Naive thymus-derived CD4-positive, alpha-beta T cell (primary cell): ENCODE measurements around the gene CDH23. TPM values are rescaled to one million over a fixed set of nuclear protein-coding genes. Genes with fewer than 3 reads are reported as not detected.

Experiments used
- ATAC-seq: fragments of 150-1000 bp; cut with Tn5 transposase; 2 replicates; pipeline ENCODE4 v1.10.0; 2021; ENCODE audit warnings: mild to moderate bottlenecking, moderate library complexity
- CTCF ChIA-PET: fragments of 350-600 bp; sonication (Branson Sonifier 250); formaldehyde crosslinking; loops from one replicate; lab custom pipeline; 2021; ENCODE audit warnings: antibody characterized with exemption; lab: Charles Lee
- POLR2A ChIA-PET: fragments of 350-600 bp; sonication (Branson Sonifier 250); formaldehyde crosslinking; loops from one replicate; lab custom pipeline; 2021; ENCODE audit warnings: antibody characterized with exemption, inconsistent platforms; lab: Charles Lee
- DNase-seq, 9 donors: peaks; one replicate each; pipeline versions ENCODE4 v3.0.0 to v3.0.0-alpha.2; 2020 to 2022; ENCODE audit warnings: mixed read lengths in 1 of 9
- H3K27ac ChIP-seq: one replicate; pipeline ENCODE4 v1.7.0; 2013; ENCODE audit warnings: mild to moderate bottlenecking, low read depth, low read length, moderate library complexity
- H3K27me3 ChIP-seq, 2 donors: one replicate each; pipeline ENCODE4 v1.7.0; 2013; ENCODE audit warnings: low read length in 2 of 2, mild to moderate bottlenecking in 2 of 2, moderate library complexity in 2 of 2; ENCODE audit not compliant: control insufficient read depth in 2 of 2, insufficient read depth in 2 of 2
- H3K36me3 ChIP-seq, 3 experiments: 1 replicate in 2 of 3; 2 replicates in 1 of 3; pipeline ENCODE4 v1.7.0; 2013; ENCODE audit warnings: low read length in 3 of 3, mild to moderate bottlenecking in 3 of 3, moderate library complexity in 1 of 3; ENCODE audit not compliant: insufficient read depth in 3 of 3, control insufficient read depth in 2 of 3
- H3K4me1 ChIP-seq, 2 donors: one replicate each; pipeline ENCODE4 v1.7.0; 2013; ENCODE audit warnings: low read length in 2 of 2, mild to moderate bottlenecking in 2 of 2, moderate library complexity in 1 of 2; ENCODE audit not compliant: control insufficient read depth in 2 of 2, insufficient read depth in 2 of 2
- H3K4me3 ChIP-seq: 2 replicates; pipeline ENCODE4 v1.7.0; 2013; ENCODE audit warnings: mild to moderate bottlenecking, low read length
- H3K9me3 ChIP-seq, 3 experiments: 1 replicate in 2 of 3; 2 replicates in 1 of 3; pipeline ENCODE4 v1.7.0; 2013; ENCODE audit warnings: low read length in 3 of 3; ENCODE audit not compliant: control insufficient read depth in 2 of 3
- H3K27ac Mint-ChIP-seq, 9 donors: one replicate each; pipeline ENCODE4 v1.8.0; 2020 to 2022; ENCODE audit warnings: mixed read lengths in 9 of 9, mild to moderate bottlenecking in 8 of 9, moderate library complexity in 5 of 9, inconsistent platforms in 2 of 9
- H3K27me3 Mint-ChIP-seq, 5 donors: one replicate each; pipeline ENCODE4 v1.8.0; 2021 to 2022; ENCODE audit warnings: mixed read lengths in 5 of 5, mild to moderate bottlenecking in 1 of 5
- H3K36me3 Mint-ChIP-seq, 5 donors: one replicate each; pipeline ENCODE4 v1.8.0; 2020 to 2022; ENCODE audit warnings: mixed read lengths in 5 of 5, mild to moderate bottlenecking in 3 of 5, inconsistent platforms in 1 of 5
- H3K4me1 Mint-ChIP-seq, 7 donors: one replicate each; pipeline ENCODE4 v1.8.0; 2020 to 2022; ENCODE audit warnings: mixed read lengths in 7 of 7, mild to moderate bottlenecking in 3 of 7, inconsistent platforms in 1 of 7
- H3K4me3 Mint-ChIP-seq, 10 donors: one replicate each; pipeline ENCODE4 v1.8.0; 2020 to 2022; ENCODE audit warnings: mild to moderate bottlenecking in 10 of 10, mixed read lengths in 10 of 10, moderate library complexity in 6 of 10, inconsistent platforms in 2 of 10
- H3K9me3 Mint-ChIP-seq, 11 donors: one replicate each; pipeline ENCODE4 v1.8.0; 2020 to 2022; ENCODE audit warnings: mixed read lengths in 11 of 11, mild to moderate bottlenecking in 4 of 11, inconsistent platforms in 1 of 11, moderate library complexity in 1 of 11
- intact Hi-C, 2 donors: fragments of 100-400 bp; cut with micrococcal nuclease; formaldehyde crosslinking; loops; one replicate each; pipeline ENCODE4 v1.15.1; 2023
- polyA plus RNA-seq, 2 donors: library from polyadenylated mRNA; unstranded; fragments of 300-500 nt; fragmentation: Illumina TruSeq; gene quantifications; one replicate each; pipeline ENCODE4 v1.2.3, GENCODE V29; 2021
- total RNA-seq, 6 experiments: library from RNA in 5 of 6; stranded (reverse) in 5 of 6; gene quantifications; 1 replicate in 5 of 6; 2 replicates in 1 of 6; pipeline ENCODE4 v1.2.3 and lab custom pipeline; 2021 to 2026

CDH23 gene
- total and polyA plus RNA-seq, 7 experiments from 2014 or later, result 1.1 to 18.3 (median 7.9) TPM

DNA sequence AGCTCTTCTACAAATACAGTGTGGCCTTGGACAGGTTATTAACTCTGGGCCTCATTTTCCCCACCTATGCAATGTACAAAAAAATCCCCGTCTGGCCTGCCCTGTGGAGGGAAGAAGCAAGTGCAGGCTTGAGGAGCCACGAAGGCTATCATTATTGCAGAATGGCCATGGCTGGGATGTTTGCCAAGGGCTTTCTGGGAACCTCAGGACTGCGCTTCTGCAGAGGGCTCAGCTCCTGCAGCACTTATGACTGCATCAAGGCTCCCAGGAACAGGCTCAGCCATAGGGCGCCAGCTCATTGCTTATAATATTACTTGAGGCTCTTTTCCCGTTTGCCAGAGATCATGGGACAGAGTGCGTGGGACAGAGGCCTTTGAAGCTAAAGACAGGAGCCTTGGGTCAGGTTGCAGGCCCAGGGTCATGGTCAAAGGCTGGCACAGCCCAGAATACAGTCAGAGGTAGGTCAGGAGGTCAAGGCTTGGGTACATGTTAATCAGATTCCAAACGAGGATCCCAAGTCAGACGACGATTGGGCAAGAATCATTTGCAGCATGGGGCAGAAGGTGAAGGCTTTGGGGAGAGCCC, 343.4 kb downstream of the CDH23 start:
- no peak for ATAC-seq
- Histone ChIP-seq H3K27me3 (no peaks in the 10 kb centered on the region), H3K4me3 (peak overlapping the region; percentile 55), H3K27ac (peak overlapping the region; percentile 74), H3K4me1 (peaks cover 85 to 97% of the 10 kb centered on the region in 2 donors), H3K36me3 (no peaks in the 10 kb centered on the region), H3K9me3 (no peaks in the 10 kb centered on the region)
- ChIA-PET POLR2A (interaction anchor here (2.6 to 26.0 kb wide), 3 partner anchors 8 to 26 kb away, joined by 13 to 863 read pairs (median 521); partner anchors contain the start of genes C10orf105 and VSIR), CTCF (interaction anchor here (0.9 to 1.4 kb wide), 2 partner anchors 8 to 29 kb away, joined by 3 to 4 read pairs; no protein-coding TSS in a partner anchor)
- DNase-seq, result no peak
- intact Hi-C loops, result loop anchor here (2.0 to 10.0 kb wide), 2 partner anchors 13 to 555 kb away; no protein-coding TSS in a partner anchor
- Mint-ChIP-seq H3K27ac (peak overlapping the region; percentile 81 to 99 (median 96)), H3K27me3 (no peaks in the 10 kb centered on the region), H3K9me3 (peaks cover 0 to 2% (median 0%) of the 10 kb centered on the region in 11 donors), H3K4me3 (peak overlapping the region; percentile 12 to 90 (median 72)), H3K36me3 (peaks cover 0 to 19% (median 0%) of the 10 kb centered on the region in 5 donors), H3K4me1 (peaks cover 73 to 100% (median 96%) of the 10 kb centered on the region in 7 donors)

DNA sequence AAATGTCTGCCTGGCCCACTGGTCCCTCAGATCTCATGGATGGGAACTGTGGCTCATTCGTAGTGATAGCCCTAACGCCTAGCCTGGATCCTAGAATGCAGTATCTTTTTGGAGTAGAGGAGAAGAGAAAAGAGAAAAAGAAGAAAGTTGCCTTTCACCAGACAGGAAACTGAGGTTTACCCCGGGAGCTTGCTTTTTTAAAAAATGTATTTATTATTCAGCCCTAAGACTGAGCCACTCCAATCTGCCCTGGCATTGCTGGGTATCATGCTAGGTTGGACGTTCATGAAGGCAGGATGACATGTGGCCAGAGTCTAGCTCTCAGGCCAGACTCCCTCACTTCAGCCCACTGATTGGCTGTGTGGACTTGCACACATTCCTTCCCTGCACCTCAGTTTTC, 344.3 kb downstream of the CDH23 start:
- Mint-ChIP-seq H3K27me3 (no peaks in the 10 kb centered on the region), H3K36me3 (peaks cover 0 to 23% (median 0%) of the 10 kb centered on the region in 5 donors), H3K4me1 (peaks cover 80 to 100% (median 98%) of the 10 kb centered on the region in 7 donors), H3K9me3 (peaks cover 0 to 2% (median 0%) of the 10 kb centered on the region in 11 donors), H3K4me3 (peak overlapping the region; percentile 69 to 90 (median 82)), H3K27ac (peak overlapping the region; percentile 81 to 99 (median 97))
- intact Hi-C loops, result loop anchor here (2.0 to 10.0 kb wide), 2 partner anchors 14 to 554 kb away; no protein-coding TSS in a partner anchor
- peak overlapping the region; percentile 55 for H3K4me3 ChIP-seq
- H3K27ac ChIP-seq, result peak overlapping the region; percentile 74
- H3K9me3 ChIP-seq, result no peaks in the 10 kb centered on the region
- ChIA-PET CTCF (interaction anchor here (0.8 to 3.5 kb wide), 5 partner anchors 14 to 44 kb away, joined by 3 to 13 read pairs (median 3); no protein-coding TSS in a partner anchor), POLR2A (interaction anchor here (1.3 to 26.0 kb wide), 7 partner anchors 7 to 49 kb away, joined by 3 to 863 read pairs (median 13); partner anchors contain the start of genes C10orf105 and VSIR)
- DNase-seq, result peak in 1 of 9 donors; percentile 35
- peaks cover 85 to 97% of the 10 kb centered on the region in 2 donors for H3K4me1 ChIP-seq
- H3K27me3 ChIP-seq, result no peaks in the 10 kb centered on the region
- no peaks in the 10 kb centered on the region for H3K36me3 ChIP-seq
- ATAC-seq, result no peak

DNA sequence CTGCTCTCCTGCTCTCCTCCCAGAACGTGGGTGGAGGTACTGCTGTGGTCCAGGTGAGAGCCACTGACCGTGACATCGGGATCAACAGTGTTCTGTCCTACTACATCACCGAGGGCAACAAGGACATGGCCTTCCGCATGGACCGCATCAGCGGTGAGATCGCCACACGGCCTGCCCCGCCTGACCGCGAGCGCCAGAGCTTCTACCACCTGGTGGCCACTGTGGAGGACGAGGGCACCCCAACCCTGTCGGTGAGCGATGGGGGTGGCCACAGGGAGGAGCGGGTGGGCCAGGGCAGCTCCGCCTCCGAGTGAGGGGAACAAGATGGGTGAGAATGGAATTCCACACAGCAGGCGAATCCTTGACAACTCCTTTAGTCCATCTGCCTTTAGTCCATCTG, 345.0 kb downstream of the CDH23 start:
- ChIA-PET POLR2A (interaction anchor here (1.0 to 26.0 kb wide), 7 partner anchors 9 to 49 kb away, joined by 3 to 863 read pairs (median 7); partner anchors contain the start of genes C10orf105 and VSIR), CTCF (interaction anchor here (1.0 to 3.5 kb wide), 6 partner anchors 9 to 45 kb away, joined by 3 to 13 read pairs (median 5); no protein-coding TSS in a partner anchor)
- intact Hi-C loops, result loop anchor here (2.0 to 10.0 kb wide), 2 partner anchors 15 to 553 kb away; no protein-coding TSS in a partner anchor
- Histone ChIP-seq H3K27ac (peak overlapping the region; percentile 74), H3K4me3 (peak overlapping the region; percentile 55), H3K36me3 (no peaks in the 10 kb centered on the region), H3K4me1 (peaks cover 85 to 97% of the 10 kb centered on the region in 2 donors), H3K9me3 (no peaks in the 10 kb centered on the region), H3K27me3 (no peaks in the 10 kb centered on the region)
- Mint-ChIP-seq H3K4me3 (peak overlapping the region; percentile 69 to 90 (median 82)), H3K36me3 (peaks cover 0 to 25% (median 0%) of the 10 kb centered on the region in 5 donors), H3K27ac (peak overlapping the region; percentile 81 to 99 (median 98)), H3K4me1 (peaks cover 79 to 100% (median 98%) of the 10 kb centered on the region in 7 donors), H3K9me3 (peaks cover 0 to 2% (median 0%) of the 10 kb centered on the region in 11 donors), H3K27me3 (no peaks in the 10 kb centered on the region)
- no peak for DNase-seq
- ATAC-seq, result no peak

DNA sequence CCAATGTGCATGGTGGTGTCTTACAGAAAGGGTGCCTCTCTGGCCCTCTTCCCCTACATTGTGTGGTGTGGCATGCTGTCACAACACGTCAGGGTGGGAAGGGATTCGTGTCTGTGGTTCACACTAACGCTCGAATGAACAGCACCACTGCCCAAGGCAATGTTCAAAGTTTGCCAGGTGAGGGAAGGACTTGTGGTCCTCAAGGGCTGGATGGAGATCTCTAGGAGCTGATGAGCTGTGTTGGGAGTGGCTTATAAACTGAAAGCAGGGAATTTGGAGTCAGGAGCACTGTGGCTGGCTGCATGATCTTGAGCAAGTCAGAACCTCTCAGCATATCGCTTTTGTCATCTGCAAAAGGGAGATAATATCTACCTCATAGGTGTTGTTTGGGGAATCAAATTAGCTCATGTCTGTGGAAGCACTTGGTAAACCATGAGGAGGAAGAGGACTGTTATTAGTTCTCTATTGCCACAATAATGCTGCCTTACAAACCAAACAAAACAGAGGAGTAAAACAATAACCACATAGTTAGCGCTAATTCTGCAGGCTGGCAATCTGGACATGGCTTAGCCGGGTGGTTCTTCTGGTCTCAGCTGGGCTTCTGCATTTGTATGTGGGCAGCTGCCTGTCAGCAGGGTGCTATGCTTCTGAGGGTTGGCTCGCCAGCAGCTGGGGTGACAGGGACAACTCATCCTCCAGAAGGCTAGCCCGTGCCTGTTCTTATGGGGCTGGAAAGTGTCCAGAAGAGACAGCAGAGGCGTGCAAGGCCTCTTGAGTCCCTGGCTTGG, 345.8 kb downstream of the CDH23 start:
- peak overlapping the region; percentile 55 for H3K4me3 ChIP-seq

DNA sequence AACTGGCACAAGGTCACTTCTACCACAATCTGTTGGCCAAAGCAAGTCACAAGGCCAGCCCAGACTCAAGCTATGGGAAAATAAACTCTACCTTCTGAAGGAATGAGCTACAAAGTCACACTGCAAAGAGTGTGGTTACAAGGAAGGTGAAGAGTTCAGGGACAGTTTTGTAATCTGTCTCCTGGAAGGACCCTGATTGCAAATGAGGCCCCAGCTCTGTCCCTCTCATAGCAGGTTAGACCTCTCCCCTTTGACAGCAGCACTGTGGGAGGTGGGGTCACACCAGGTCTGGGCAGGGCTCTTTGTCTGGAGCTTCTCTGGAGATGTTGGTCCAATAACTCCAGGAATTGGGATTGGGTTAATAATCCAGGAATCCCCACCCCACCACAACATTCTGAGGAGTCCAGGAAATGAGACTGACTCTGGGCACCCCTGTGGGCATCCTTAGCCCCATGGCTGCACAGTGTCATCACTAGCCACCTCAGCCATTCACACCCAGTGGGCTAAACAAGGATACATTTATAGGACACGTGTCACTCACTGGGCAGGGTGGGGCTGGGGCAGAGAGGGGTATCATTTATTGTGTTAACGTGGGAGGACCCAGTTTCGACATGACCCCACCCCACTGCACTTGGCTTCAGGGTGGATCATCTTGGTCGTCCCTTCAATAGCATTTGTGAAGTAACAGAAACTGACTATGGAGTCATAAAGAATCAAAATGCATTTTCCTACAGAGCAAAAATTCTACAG, 346.5 kb downstream of the CDH23 start:
- H3K36me3 ChIP-seq, result no peaks in the 10 kb centered on the region
- Mint-ChIP-seq H3K27me3 (no peaks in the 10 kb centered on the region), H3K4me3 (peak overlapping the region; percentile 50 to 90 (median 78)), H3K4me1 (peaks cover 79 to 100% (median 97%) of the 10 kb centered on the region in 7 donors), H3K36me3 (peaks cover 0 to 35% (median 0%) of the 10 kb centered on the region in 5 donors), H3K27ac (peak overlapping the region; percentile 81 to 99 (median 98)), H3K9me3 (peaks cover 0 to 2% (median 0%) of the 10 kb centered on the region in 11 donors)
- peak overlapping the region; percentile 55 for H3K4me3 ChIP-seq
- ChIA-PET CTCF (interaction anchor here (0.8 to 3.5 kb wide), 10 partner anchors 8 to 46 kb away, joined by 3 to 13 read pairs (median 4); no protein-coding TSS in a partner anchor), POLR2A (interaction anchor here (1.2 to 26.0 kb wide), 6 partner anchors 8 to 49 kb away, joined by 3 to 863 read pairs (median 12); partner anchors contain the start of genes C10orf105 and VSIR)
- no peak for DNase-seq
- H3K9me3 ChIP-seq, result no peaks in the 10 kb centered on the region
- peaks cover 87 to 97% of the 10 kb centered on the region in 2 donors for H3K4me1 ChIP-seq
- intact Hi-C loops, result loop anchor here in 1 of 2 donors (10.0 kb wide), 1 partner anchor 552 kb away; no protein-coding TSS in a partner anchor
- peak overlapping the region; percentile 74 for H3K27ac ChIP-seq
- no peaks in the 10 kb centered on the region for H3K27me3 ChIP-seq
- no peak for ATAC-seq

More for the DNA sequence above, 345.8 kb downstream of the CDH23 start:
- Mint-ChIP-seq H3K27ac (peak overlapping the region; percentile 81 to 99 (median 98)), H3K4me3 (peak overlapping the region; percentile 50 to 90 (median 78)), H3K27me3 (no peaks in the 10 kb centered on the region), H3K4me1 (peaks cover 80 to 100% (median 98%) of the 10 kb centered on the region in 7 donors), H3K36me3 (peaks cover 0 to 32% (median 0%) of the 10 kb centered on the region in 5 donors), H3K9me3 (peaks cover 0 to 2% (median 0%) of the 10 kb centered on the region in 11 donors)
- no peaks in the 10 kb centered on the region for H3K36me3 ChIP-seq
- H3K4me1 ChIP-seq, result peaks cover 85 to 97% of the 10 kb centered on the region in 2 donors
- ChIA-PET CTCF (interaction anchor here (0.8 to 3.5 kb wide), 9 partner anchors 10 to 46 kb away, joined by 3 to 13 read pairs (median 4); no protein-coding TSS in a partner anchor), POLR2A (interaction anchor here (1.0 to 26.0 kb wide), 7 partner anchors 8 to 48 kb away, joined by 3 to 863 read pairs (median 7); partner anchors contain the start of genes C10orf105 and VSIR)
- DNase-seq (no peak), ATAC-seq (peak; percentile 55)
- intact Hi-C loops, result loop anchor here in 1 of 2 donors (10.0 kb wide), 1 partner anchor 552 kb away; no protein-coding TSS in a partner anchor
- H3K27me3 ChIP-seq, result no peaks in the 10 kb centered on the region
- H3K9me3 ChIP-seq, result no peaks in the 10 kb centered on the region
- H3K27ac ChIP-seq, result peak overlapping the region; percentile 74
